PC-3 (cell line): ENCODE measurements around the gene SYT6.

ENCODE experiments used
- EZH2 ChIP-seq: fragments of 300-600 bp; sonication (generic); IDR thresholded peaks from one replicate; pipeline ENCODE4 v1.6.1; 2017; ENCODE audit warnings: antibody characterized with exemption, mild to moderate bottlenecking, low read length; ENCODE audit not compliant: unreplicated experiment
- EZH2phosphoT487 ChIP-seq: fragments of 300-600 bp; sonication (generic); IDR thresholded peaks from 2 replicates; pipeline ENCODE4 v1.6.1; 2018; ENCODE audit warnings: mild to moderate bottlenecking, antibody characterized with exemption, low read length, borderline replicate concordance
- TF ChIP-seq, protein P1 (sequence below): fragments of 300-600 bp; sonication (generic); conservative IDR thresholded peaks from 2 replicates; pipeline ENCODE4 v1.5.1; 2017; ENCODE audit warnings: antibody characterized with exemption, low read depth, mild to moderate bottlenecking, low read length

DNA sequence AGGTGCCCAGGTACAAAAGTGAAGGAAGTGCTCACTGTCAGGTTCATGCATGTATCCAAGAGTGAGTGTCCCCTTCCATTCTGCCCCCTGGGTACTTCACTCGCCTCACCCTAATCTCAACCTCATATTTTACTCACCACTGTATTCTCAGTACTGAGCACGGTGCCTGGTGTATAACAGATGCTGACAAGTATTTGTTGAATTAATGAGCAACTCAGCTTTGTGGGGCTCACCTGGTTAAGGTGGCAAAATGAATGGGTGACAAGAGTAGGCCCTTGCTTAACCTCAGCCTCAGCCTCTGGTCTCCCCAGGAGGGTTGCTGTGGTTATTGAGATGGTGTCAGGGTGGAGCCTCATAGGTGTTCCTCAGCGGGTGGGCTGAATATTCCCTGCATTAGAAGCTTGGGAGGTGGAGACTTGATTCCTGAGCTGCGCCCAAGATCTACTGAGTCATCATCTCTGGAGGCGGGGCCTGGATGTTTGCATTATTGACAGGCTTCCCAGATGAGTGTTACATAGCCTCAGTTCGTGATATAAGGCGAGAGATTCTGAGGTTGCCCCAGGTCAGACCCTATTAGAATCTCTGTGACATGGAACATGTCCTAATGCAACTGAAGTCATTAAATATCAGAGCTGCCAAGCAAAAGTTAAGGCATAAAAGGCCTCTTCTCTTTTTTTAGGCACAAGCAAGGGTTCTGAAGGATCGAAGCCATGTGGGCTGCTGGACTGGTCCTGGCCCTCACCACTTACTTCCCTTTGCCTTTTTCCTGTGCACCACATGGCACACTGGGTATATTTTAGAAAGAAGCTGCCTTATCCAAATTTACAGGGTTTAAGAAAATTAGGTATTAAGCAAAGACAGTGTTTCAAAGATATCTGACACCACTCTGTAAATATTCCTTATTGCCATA lies 39.2 kb downstream of the SYT6 start:
- TF ChIP-seq, protein P1, sequence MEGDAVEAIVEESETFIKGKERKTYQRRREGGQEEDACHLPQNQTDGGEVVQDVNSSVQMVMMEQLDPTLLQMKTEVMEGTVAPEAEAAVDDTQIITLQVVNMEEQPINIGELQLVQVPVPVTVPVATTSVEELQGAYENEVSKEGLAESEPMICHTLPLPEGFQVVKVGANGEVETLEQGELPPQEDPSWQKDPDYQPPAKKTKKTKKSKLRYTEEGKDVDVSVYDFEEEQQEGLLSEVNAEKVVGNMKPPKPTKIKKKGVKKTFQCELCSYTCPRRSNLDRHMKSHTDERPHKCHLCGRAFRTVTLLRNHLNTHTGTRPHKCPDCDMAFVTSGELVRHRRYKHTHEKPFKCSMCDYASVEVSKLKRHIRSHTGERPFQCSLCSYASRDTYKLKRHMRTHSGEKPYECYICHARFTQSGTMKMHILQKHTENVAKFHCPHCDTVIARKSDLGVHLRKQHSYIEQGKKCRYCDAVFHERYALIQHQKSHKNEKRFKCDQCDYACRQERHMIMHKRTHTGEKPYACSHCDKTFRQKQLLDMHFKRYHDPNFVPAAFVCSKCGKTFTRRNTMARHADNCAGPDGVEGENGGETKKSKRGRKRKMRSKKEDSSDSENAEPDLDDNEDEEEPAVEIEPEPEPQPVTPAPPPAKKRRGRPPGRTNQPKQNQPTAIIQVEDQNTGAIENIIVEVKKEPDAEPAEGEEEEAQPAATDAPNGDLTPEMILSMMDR: no peak
- no peak for TF ChIP-seq EZH2phosphoT487
- no peak for TF ChIP-seq EZH2
